HS-27A (cell line): ENCODE data around the gene CENPU.
"Not testable (repeated sequence)": the region's sequence is repeated elsewhere in the genome, so short reads cannot be mapped to it uniquely, and the experiment has no call there.

Experiments
- DNase-seq: peaks from one replicate; pipeline ENCODE4 v3.0.0-alpha.2; 2012; ENCODE audit warnings: low read depth, missing footprints

CENPU gene

DNA sequence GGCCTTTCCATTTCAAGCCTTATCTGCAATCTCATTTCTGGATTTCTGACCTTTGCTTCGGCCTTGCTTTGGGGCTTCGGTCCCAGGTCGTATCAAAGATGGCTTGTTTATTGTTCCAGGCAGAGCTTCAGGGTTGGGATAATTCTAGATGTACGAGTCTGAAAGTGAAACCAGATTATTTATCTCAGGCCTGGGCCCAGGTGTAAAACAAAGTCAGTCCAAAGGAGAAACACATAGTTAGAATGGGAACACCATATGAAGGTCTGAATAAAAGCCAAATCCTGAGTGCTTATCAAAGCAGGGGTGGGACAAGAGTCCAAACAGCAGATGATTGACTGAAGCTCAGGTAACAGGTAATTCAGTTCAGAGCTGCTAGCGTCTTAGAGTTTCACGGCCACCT lies 67.2 kb downstream of the CENPU start:
- DNase-seq = no peak

DNA sequence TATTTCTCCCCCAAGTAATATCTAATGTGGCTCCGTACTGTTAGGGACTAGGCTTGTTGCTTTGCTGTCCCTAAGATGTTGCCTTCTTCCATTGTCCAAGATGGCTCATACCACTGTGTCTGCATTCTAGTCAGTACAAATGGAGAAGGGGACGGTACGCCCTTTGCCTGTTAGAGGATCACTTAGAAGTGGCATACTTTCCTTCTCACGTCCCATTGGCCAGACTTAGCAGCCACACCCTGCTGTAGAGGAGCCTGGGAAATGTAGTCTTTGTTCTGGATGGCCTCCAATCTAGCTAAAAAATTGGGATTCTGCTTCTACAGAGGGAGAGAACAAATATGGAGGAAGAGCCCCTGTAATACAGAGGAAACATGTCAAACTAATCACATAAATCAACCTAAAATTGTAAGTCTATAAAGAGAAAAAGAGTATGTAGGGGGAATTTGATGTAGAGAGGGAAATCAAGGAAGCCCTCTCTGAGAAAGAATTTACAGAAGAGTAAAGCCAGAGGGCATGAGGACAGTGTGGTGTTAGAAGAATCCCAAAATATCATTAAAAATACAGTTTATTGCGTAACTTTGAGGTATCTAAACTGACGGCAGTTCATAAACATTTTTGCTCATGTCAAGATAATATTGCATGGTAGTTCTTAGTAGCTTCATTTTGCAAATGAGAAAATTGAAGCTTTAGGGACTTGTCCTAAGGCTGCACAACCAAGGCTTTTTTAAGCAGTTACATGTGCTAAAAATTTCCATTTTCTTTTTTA lies 69.3 kb downstream of the CENPU start:
- DNase-seq = no peak

DNA sequence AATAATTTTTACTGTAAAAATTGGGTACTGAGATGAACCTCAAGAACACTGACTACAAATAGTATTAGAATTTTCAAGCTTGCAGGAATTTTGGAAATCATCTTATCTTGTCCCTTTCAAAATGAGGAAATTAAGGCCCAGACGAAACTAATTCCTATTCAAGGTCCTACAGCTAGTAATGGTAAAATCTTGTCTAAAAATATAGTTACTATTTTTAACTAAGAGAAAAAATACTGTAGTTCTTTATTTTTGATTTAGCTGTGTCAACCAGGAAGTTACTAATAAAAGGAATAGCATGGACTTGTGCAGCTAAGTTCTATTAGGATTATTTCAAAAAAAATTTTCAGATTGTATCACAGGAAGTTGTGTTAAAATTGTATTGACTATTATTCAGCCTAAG lies 71.7 kb downstream of the CENPU start:
- DNase-seq = no peak

- DNase-seq = no peak
Measured at GRCh38 chr4:184660978-184661377, 72.9 kb downstream of the CENPU start.

GRCh38 chr4:184657820-184658219 lies 76.1 kb downstream of the CENPU start:
- not testable (repeated sequence) for DNase-seq

DNA sequence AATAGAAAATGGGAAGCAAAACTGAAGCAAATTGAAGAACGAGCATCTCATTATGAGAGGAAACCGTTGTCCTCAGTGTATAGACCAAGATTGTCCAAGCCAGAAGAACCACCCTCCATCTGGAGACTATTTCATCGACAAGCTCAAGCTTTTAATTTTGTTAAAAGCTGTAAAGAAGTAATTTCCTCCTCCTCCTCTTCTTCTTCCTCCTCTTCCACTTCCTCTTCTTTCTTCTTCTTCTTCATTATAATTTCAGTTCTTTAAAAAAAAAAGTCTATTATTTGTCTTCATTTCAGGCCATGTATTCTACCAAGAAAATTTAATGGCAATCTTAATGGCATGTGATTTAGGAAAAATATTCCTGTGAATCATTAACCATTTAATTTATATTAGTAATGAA lies 76.8 kb downstream of the CENPU start:
- no peak for DNase-seq

GRCh38 chr4:184655889-184656869 lies 77.7 kb downstream of the CENPU start:
- no peak for DNase-seq

DNA sequence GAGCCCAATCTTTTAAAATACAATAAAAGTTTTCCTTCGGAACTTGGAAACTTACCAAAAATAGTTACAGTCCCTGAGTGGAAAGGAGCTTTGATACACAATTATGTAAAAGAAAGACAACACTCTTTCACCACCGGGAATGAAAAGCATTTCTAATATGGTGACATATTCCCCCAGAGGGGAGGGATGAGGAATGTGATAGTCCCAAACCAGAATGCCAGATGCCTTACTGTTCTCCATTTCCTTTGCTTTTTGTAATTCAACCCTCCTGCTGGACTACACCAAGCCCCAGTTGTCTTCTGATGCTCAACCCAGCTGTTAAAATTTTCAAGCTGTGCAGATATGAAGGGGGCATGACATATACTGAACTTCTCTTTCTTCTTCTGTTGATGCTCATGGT lies 80.2 kb downstream of the CENPU start:
- DNase-seq = peak; percentile 62

GRCh38 chr4:184652681-184653080 lies 81.2 kb downstream of the CENPU start:
- DNase-seq = not testable (repeated sequence)

DNA sequence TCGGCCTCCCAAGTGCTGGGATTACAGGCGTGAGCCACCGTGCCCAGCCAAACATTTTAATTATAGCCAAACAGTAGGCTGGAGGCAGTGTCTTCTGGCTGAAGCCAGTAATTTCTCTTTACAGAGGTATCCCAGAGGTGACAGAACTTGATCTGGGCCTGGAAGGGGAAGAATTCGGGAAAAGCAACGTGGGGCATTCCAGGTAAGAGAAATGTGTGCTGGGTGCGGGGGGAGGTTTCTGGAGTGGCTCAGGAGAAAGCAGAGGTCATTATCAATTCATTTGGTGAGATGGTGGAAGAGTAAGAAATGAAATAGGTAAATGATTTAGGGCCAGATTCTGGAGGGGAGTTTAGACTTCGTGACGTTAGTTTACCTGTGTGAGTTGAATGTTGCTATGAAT lies 82.0 kb downstream of the CENPU start:
- DNase-seq = no peak

DNA sequence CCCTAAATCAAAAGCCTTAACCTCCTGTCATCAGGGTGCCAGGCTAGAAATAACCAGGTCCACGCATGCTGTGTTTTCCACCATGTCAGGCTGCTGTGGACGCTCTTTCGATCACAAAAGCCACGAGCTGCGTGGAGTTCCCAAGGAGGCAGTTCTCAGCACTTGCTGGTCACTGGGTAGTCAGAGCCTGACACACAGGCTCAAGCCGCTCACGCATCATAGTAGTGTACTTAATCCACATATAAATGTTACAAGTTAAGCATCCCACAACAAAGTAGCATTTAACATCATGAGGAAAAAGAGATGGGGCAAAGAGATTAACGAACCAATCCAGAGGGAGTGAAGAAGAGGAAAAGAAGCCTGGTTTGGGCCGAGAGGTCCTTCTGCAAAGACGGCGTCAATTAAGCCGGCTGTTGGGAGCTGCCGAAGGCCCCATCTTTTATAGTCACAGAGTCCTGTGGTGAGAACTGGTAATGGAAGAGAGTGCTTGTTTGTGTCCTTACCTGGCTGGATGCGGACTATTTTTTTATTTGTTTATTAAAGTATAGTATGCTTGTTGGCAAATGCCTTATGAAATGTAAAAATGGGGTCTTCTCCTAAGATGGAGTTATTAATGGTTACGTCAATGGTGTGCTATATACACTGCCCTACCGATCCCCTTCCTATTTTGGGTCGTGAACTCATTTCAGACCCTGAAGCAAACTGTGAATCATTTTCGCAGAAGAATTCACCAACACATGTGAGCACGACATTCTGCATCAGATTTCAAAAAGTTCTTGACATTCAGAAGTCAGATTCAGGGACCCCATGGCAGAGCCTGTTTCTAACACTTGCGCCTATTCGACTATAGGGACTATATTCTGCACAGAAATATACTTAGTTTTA lies 83.7 kb downstream of the CENPU start:
- DNase-seq = peak; percentile 15

DNA sequence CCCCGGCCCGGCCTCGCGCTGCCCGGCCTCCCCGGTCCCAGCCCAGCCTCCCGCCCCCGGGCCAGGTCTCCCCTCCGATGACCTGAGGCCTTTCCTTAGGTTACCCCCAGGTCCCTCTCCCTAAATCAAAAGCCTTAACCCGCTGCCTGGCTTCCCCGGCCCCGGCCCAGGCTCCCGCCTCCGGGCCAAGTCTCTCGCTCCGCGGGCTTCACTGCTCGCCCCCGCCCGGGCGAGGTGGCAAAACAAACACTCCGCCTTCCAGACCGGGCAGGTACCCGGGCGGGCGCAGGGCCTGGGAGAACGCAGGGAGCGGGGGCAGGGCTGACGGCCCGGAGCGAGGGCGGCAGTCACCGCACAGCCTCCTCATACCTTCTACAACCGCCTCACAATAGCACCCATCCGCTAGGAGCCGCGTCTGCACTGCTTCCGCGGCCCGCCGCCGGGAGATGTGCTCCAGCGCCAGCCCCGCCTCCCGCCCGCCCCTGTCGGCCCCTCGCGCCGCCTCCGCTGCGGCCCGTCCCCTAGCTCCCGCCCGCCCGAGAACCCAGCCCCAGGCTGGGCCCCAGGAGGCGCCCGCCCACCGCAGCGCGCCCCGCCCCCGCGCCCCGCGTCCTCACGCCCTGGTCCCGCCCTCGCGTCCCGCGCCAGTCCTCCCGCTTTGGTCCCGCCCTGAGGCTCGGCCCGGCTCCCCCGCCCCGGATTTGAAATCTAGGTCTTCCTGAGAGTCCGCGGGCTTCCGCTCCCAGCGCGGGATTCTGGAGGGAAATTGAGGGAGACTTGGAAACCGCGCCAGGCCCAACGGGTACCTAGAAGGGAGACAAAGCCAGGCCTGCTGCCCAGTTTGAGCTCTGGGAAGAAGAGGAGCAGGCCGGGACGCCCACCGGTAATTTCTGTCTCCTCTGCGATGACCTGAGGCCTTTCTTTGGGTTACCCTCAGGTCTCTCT lies 84.6 kb downstream of the CENPU start, which contains the start of the genes CASP3 and PRIMPOL:
Gene CASP3 (minus strand): TSS at position 422 of the 945 bp plus-strand sequence. CDS start 10,994 bp downstream, outside the sequence.
Gene PRIMPOL (plus strand): TSS at position 713 of the 945 bp plus-strand sequence. CDS start 7,403 bp downstream, outside the sequence.
- DNase-seq = peak; percentile 65

- no peak for DNase-seq
Measured at GRCh38 chr4:184648313-184649025, 85.4 kb downstream of the CENPU start.

GRCh38 chr4:184648054-184648312 lies 85.9 kb downstream of the CENPU start:
- DNase-seq = no peak

DNA sequence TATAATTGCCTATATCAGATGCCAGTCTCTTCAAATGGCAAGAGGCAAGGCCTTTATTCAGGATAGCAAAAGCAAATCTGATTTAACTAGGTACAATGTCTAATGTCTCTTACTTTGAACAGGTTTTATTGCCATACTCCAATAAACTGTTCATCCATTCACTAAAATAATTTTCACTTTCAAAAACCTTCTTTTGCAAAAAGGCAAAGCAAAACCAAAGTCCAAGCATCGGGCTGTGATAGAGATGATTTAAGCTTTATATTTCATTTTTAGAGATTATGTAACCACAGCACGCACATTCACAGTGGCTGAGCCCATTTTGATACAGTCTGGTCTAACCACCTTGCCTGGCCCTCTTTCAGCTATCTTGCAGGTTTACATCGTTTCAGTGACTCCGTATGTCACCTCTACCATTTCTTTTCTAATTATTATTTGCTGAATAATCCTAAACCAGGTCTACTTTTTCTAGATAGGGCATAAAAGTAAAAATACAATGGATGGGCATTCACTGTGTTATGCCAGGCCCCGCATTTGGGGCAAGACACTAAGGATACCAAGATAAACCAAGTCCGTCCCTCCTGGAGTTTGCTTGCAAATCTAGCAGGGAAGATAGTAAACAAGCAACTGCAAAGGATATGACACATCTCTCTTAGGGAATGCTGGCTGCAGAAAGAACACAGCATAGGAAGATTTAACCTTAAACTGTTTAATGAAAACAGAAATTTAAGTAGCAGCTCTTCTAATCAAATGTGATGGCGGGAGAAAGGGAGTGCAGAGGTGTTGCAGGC lies 86.4 kb downstream of the CENPU start:
- no peak for DNase-seq

GRCh38 chr4:184645904-184646610 lies 87.8 kb downstream of the CENPU start:
- no peak for DNase-seq

DNA sequence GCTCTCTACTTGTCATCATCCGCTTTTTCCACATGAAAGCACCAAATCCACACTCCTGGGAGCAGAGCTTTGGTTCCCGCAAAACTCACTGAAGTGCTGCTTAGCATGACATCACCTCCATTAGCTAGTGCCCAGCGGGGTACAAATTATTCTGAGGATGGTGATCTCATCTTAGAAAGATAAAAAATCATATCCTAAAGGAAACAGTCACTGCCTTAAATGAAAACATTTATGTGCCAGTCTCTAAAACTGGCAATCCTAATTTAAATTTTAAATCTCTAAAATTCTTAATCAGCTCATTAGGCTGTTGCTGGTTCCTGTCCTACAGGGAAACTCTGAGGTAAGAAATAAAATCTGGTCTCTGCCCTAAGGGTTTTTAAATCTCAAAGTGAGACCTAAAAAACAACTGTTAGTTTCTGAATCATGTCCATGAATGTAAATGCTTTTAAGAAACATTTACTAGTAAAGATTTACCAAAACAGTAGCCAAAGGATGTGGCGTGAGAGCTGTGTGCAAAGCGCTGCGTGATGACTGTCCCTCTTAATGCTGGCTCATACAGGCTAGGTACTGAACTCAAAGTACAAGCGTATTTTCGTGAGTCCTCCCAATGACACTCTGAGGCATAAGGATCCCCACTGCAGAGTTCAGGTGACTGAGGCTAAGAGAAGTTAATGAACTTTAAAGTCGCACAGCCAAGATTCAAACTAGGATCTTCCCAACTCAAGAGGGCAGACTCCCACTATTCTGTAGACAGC lies 89.2 kb downstream of the CENPU start:
- DNase-seq = no peak
